Measurements from ENCODE around the gene ARSJ.

ARSJ gene

GRCh38 chr4:113978561-113979147 is 793 bp downstream of the ARSJ start:
- ChIA-PET CTCF (interaction anchor here (0.6 kb wide), 1 partner anchor 864 kb away, joined by 3 read pairs; no protein-coding TSS in a partner anchor), POLR2A (interaction anchor here (1.2 kb wide), 1 partner anchor 19 kb away, joined by 3 read pairs; no protein-coding TSS in a partner anchor)

DNA sequence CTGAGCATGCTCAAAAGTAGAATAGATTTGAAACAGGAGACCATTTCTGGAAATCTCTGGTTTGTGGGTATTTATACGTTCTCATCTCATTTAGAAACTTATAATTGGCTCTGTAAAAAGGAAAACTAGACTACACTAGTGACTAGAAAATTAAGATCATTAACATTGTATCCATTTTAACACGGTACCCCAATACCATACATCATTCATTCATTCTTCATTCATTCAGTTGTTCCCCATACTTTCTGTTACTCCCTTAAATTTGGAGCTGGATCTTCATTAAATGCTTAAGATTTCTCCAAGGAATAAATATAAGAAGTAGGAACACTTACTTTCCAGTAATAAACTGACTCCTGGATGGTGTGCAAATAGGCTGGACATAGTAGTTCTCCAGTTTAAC is 1.3 kb downstream of the ARSJ start:
- ChIA-PET POLR2A (no interaction called here), CTCF (interaction anchor here (0.6 kb wide), 1 partner anchor 863 kb away, joined by 3 read pairs; no protein-coding TSS in a partner anchor)
- DNase-seq (ENCODE audit: extremely low spot score), result no peak
- TF ChIP-seq ELF4 (IDR thresholded peaks at IDR 0.05) (no peak), PKNOX1 (IDR thresholded peaks at IDR 0.05) (no peak), BHLHE40 (IDR thresholded peaks at IDR 0.05; ENCODE audit: borderline replicate concordance) (no peak), FOXM1 (IDR thresholded peaks at IDR 0.05; ENCODE audit: borderline replicate concordance) (no peak), FOXK2 (IDR thresholded peaks at IDR 0.05) (no peak), FOXA1 (IDR thresholded peaks at IDR 0.05) (no peak), L3MBTL2 (conservative IDR thresholded peaks at IDR 0.05) (no peak), ZNF384 (IDR thresholded peaks at IDR 0.05) (no peak), HDGF (IDR thresholded peaks at IDR 0.05; ENCODE audit: borderline replicate concordance) (no peak), SUZ12 (IDR thresholded peaks at IDR 0.05) (no peak), ARNT (IDR thresholded peaks at IDR 0.05) (no peak), SP1 (IDR thresholded peaks at IDR 0.05) (no peak), TARDBP (IDR thresholded peaks at IDR 0.05) (no peak), CTBP1 (IDR thresholded peaks at IDR 0.05; ENCODE audit: borderline replicate concordance) (no peak), LEF1 (IDR thresholded peaks at IDR 0.05; ENCODE audit: borderline replicate concordance) (no peak), NFRKB (IDR thresholded peaks at IDR 0.05) (no peak)

More at GRCh38 chr4:113978561-113979147, 793 bp downstream of the ARSJ start:
- no peak for TF ChIP-seq ARNT (IDR thresholded peaks at IDR 0.05)
- no peak for TF ChIP-seq CTBP1 (IDR thresholded peaks at IDR 0.05; ENCODE audit: borderline replicate concordance)
- TF ChIP-seq LEF1 (IDR thresholded peaks at IDR 0.05; ENCODE audit: borderline replicate concordance), result no peak
- no peak for TF ChIP-seq FOXM1 (IDR thresholded peaks at IDR 0.05; ENCODE audit: borderline replicate concordance)
- no peak for TF ChIP-seq FOXA1 (IDR thresholded peaks at IDR 0.05)
- no peak for TF ChIP-seq HDGF (IDR thresholded peaks at IDR 0.05; ENCODE audit: borderline replicate concordance)
- TF ChIP-seq BHLHE40 (IDR thresholded peaks at IDR 0.05; ENCODE audit: borderline replicate concordance), result no peak
- no peak for TF ChIP-seq SP1 (IDR thresholded peaks at IDR 0.05)
- TF ChIP-seq NFRKB (IDR thresholded peaks at IDR 0.05), result no peak
- TF ChIP-seq L3MBTL2 (conservative IDR thresholded peaks at IDR 0.05), result no peak
- no peak for TF ChIP-seq FOXK2 (IDR thresholded peaks at IDR 0.05)
- TF ChIP-seq TARDBP (IDR thresholded peaks at IDR 0.05), result no peak
- TF ChIP-seq ZNF384 (IDR thresholded peaks at IDR 0.05), result no peak
- TF ChIP-seq SUZ12 (IDR thresholded peaks at IDR 0.05), result no peak
- no peak for TF ChIP-seq PKNOX1 (IDR thresholded peaks at IDR 0.05)
- DNase-seq (ENCODE audit: extremely low spot score), result no peak

DNA sequence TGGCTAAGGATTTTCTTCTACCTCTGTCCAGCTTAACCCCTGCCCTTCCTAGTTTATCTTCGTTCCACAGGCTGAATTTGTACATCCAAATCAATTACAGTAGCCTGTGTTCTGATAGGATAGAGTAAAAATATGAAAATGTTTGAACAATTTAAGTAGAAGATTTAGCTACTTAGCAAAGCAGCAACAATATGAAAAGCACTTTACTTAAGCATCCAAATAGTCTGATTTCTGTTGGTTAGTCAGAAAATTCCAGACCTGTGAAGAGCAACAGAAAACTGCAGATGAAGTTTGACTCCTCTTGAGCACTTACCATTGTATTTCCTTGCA is 2.0 kb downstream of the ARSJ start:
- CTCF ChIA-PET, result no interaction called here
- no peak for DNase-seq (ENCODE audit: extremely low spot score)
- TF ChIP-seq TARDBP (IDR thresholded peaks at IDR 0.05) (no peak), PKNOX1 (IDR thresholded peaks at IDR 0.05) (no peak), ELF4 (IDR thresholded peaks at IDR 0.05) (no peak), ZNF384 (IDR thresholded peaks at IDR 0.05) (no peak), FOXM1 (IDR thresholded peaks at IDR 0.05; ENCODE audit: borderline replicate concordance) (no peak), HDGF (IDR thresholded peaks at IDR 0.05; ENCODE audit: borderline replicate concordance) (no peak), SUZ12 (IDR thresholded peaks at IDR 0.05) (no peak), FOXA1 (IDR thresholded peaks at IDR 0.05) (no peak), BHLHE40 (IDR thresholded peaks at IDR 0.05; ENCODE audit: borderline replicate concordance) (no peak), FOXK2 (IDR thresholded peaks at IDR 0.05) (no peak), LEF1 (IDR thresholded peaks at IDR 0.05; ENCODE audit: borderline replicate concordance) (no peak), CTBP1 (IDR thresholded peaks at IDR 0.05; ENCODE audit: borderline replicate concordance) (no peak), ARNT (IDR thresholded peaks at IDR 0.05) (no peak), SP1 (IDR thresholded peaks at IDR 0.05) (no peak), NFRKB (IDR thresholded peaks at IDR 0.05) (no peak), L3MBTL2 (conservative IDR thresholded peaks at IDR 0.05) (no peak)
- POLR2A ChIA-PET, result no interaction called here

DNA sequence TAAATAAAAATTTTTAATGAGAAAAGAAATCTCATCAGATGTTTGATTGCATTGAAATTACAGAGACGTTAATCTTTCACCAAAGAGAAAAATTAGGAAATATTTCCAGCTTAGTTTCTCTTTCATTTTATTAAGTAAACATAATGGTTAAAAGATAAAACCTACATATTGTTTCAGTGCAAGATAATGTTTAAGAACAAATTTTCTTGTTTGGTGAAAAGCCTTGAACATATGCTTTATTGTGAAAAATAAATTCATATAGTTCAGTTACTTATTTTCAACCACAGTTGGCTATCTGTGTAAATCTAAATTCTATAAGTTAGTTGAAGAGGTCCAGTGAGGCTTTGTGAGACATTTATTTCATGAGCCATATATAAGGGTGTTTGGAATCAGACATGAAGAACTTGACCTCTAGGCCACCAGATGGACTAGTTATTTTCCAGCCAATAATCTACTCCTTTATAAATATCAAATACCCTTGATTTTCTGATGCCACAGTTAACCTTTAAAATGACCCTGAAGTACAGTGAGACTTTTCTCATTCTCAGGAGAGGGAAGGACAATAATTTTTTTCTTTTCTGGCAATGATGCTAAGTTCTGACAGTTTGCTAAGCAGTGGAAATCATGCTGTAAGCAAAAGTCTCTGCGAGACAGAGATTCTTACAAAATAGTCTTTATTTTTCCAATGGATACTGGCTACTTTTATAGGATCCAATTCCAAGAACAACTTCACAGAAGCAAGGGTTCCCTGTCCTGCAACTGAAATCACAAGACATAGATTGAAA is 2.5 kb downstream of the ARSJ start:
- no peak for TF ChIP-seq FOXK2 (IDR thresholded peaks at IDR 0.05)
- TF ChIP-seq CTBP1 (IDR thresholded peaks at IDR 0.05; ENCODE audit: borderline replicate concordance), result no peak
- no peak for TF ChIP-seq SP1 (IDR thresholded peaks at IDR 0.05)
- no peak for TF ChIP-seq LEF1 (IDR thresholded peaks at IDR 0.05; ENCODE audit: borderline replicate concordance)
- TF ChIP-seq TARDBP (IDR thresholded peaks at IDR 0.05), result no peak
- TF ChIP-seq HDGF (IDR thresholded peaks at IDR 0.05; ENCODE audit: borderline replicate concordance), result no peak
- no peak for TF ChIP-seq L3MBTL2 (conservative IDR thresholded peaks at IDR 0.05)
- TF ChIP-seq ELF4 (IDR thresholded peaks at IDR 0.05), result no peak
- POLR2A ChIA-PET, result no interaction called here
- no peak for DNase-seq (ENCODE audit: extremely low spot score)
- CTCF ChIA-PET, result no interaction called here

GRCh38 chr4:113975578-113975977 is 3.9 kb downstream of the ARSJ start:
- ChIA-PET CTCF (interaction anchor here (0.7 kb wide), 1 partner anchor 410 kb away, joined by 6 read pairs; no protein-coding TSS in a partner anchor), POLR2A (no interaction called here)
- no peak for DNase-seq (ENCODE audit: extremely low spot score)
- no peak for TF ChIP-seq ZNF384 (IDR thresholded peaks at IDR 0.05)
- no peak for TF ChIP-seq FOXA1 (IDR thresholded peaks at IDR 0.05)
- TF ChIP-seq HDGF (IDR thresholded peaks at IDR 0.05; ENCODE audit: borderline replicate concordance), result no peak
- no peak for TF ChIP-seq SUZ12 (IDR thresholded peaks at IDR 0.05)
- no peak for TF ChIP-seq LEF1 (IDR thresholded peaks at IDR 0.05; ENCODE audit: borderline replicate concordance)
